GM23338 (cell line): ENCODE measurements around the gene PALS2. TPM values are rescaled to one million over a fixed set of nuclear protein-coding genes. Genes with fewer than 3 reads are reported as not detected.

Experiments
- ATAC-seq: fragments of 200-7000 bp; cut with Tn5 transposase; 3 replicates; pipeline ENCODE4 v1.9.1; 2020
- DNase-seq: peaks from one replicate; pipeline ENCODE4 v3.0.0-alpha.2; 2015; ENCODE audit warnings: low spot score
- H2AFZ ChIP-seq: fragments of 200-600 bp; sonication (generic); 2 replicates; pipeline ENCODE4 v1.8.0; 2016; ENCODE audit warnings: antibody characterized with exemption, mild to moderate bottlenecking, moderate library complexity
- H3F3A ChIP-seq: fragments of 200-600 bp; sonication (generic); replicated peaks from 2 replicates; pipeline ENCODE4 v1.8.0; 2017; ENCODE audit warnings: antibody characterized with exemption, mixed run types, low read depth
- H3K27ac ChIP-seq: fragments of 200-600 bp; sonication (generic); 2 replicates; pipeline ENCODE4 v1.6.1; 2016; ENCODE audit warnings: low read depth
- H3K27me3 ChIP-seq: fragments of 200-600 bp; sonication (generic); 2 replicates; pipeline ENCODE4 v1.8.0; 2016; ENCODE audit warnings: mild to moderate bottlenecking, mixed run types, moderate library complexity; ENCODE audit not compliant: insufficient read depth
- H3K36me3 ChIP-seq: fragments of 200-600 bp; sonication (generic); 2 replicates; pipeline ENCODE4 v1.8.0; 2016; ENCODE audit warnings: mild to moderate bottlenecking; ENCODE audit not compliant: insufficient read depth
- H3K4me1 ChIP-seq: fragments of 200-600 bp; sonication (generic); 2 replicates; pipeline ENCODE4 v1.8.0; 2016; ENCODE audit warnings: mild to moderate bottlenecking, moderate library complexity; ENCODE audit not compliant: insufficient read depth
- H3K4me2 ChIP-seq: fragments of 200-600 bp; sonication (generic); 2 replicates; pipeline ENCODE4 v1.7.1; 2017; ENCODE audit warnings: mixed run types
- H3K4me3 ChIP-seq: fragments of 200-600 bp; sonication (generic); 2 replicates; pipeline ENCODE4 v1.6.1; 2016; ENCODE audit warnings: mixed run types
- H3K79me2 ChIP-seq: fragments of 200-600 bp; sonication (generic); replicated peaks from 2 replicates; pipeline ENCODE4 v1.8.0; 2017; ENCODE audit warnings: mild to moderate bottlenecking; ENCODE audit not compliant: insufficient read depth
- H3K9me2 ChIP-seq: fragments of 200-600 bp; sonication (generic); 2 replicates; pipeline ENCODE4 v1.8.0; 2017; ENCODE audit not compliant: insufficient read depth
- H4K20me1 ChIP-seq: fragments of 200-600 bp; sonication (generic); replicated peaks from 2 replicates; pipeline ENCODE4 v1.8.0; 2017; ENCODE audit warnings: mild to moderate bottlenecking; ENCODE audit not compliant: insufficient read depth
- H3K27ac Mint-ChIP-seq: 2 replicates; pipeline ENCODE4 v1.8.0; 2020; ENCODE audit warnings: inconsistent platforms, mild to moderate bottlenecking, moderate library complexity, mixed read lengths
- H3K27me3 Mint-ChIP-seq: 3 replicates; pipeline ENCODE4 v1.8.0; 2022; ENCODE audit warnings: low read depth, mild to moderate bottlenecking, moderate library complexity, mixed read lengths, inconsistent platforms; ENCODE audit not compliant: insufficient read depth, poor library complexity
- H3K36me3 Mint-ChIP-seq: 3 replicates; pipeline ENCODE4 v1.8.0; 2021; ENCODE audit warnings: low read depth, mild to moderate bottlenecking, inconsistent platforms, moderate library complexity, mixed read lengths
- H3K4me1 Mint-ChIP-seq: 3 replicates; pipeline ENCODE4 v1.8.0; 2020; ENCODE audit warnings: mild to moderate bottlenecking, inconsistent platforms, mixed read lengths
- H3K4me3 Mint-ChIP-seq: 3 replicates; pipeline ENCODE4 v1.8.0; 2021; ENCODE audit warnings: moderate library complexity, mild to moderate bottlenecking, inconsistent platforms, mixed read lengths
- H3K9me3 Mint-ChIP-seq: 3 replicates; pipeline ENCODE4 v1.8.0; 2020; ENCODE audit warnings: moderate library complexity, mild to moderate bottlenecking, inconsistent platforms, mixed read lengths
- EZH2 ChIP-seq: fragments of 200-600 bp; sonication (generic); IDR thresholded peaks from one replicate; pipeline ENCODE4 v1.8.0; 2017; ENCODE audit warnings: antibody characterized with exemption, mild to moderate bottlenecking, low read depth; ENCODE audit not compliant: unreplicated experiment
- EZH2phosphoT487 ChIP-seq: fragments of 200-600 bp; sonication (generic); IDR thresholded peaks from one replicate; pipeline ENCODE4 v1.8.1; 2018; ENCODE audit warnings: antibody characterized with exemption; ENCODE audit not compliant: unreplicated experiment
- JUNB ChIP-seq: IDR thresholded peaks from one replicate; pipeline ENCODE4 v1.6.1; 2016; ENCODE audit warnings: antibody characterized with exemption; ENCODE audit not compliant: unreplicated experiment
- NANOG ChIP-seq: IDR thresholded peaks from 2 replicates; pipeline ENCODE4 v1.6.1; 2016; ENCODE audit warnings: antibody characterized with exemption, borderline replicate concordance
- POLR2AphosphoS5 ChIP-seq: IDR thresholded peaks from 2 replicates; pipeline ENCODE4 v1.6.1; 2016; ENCODE audit warnings: antibody characterized with exemption, low read depth
- REST ChIP-seq: IDR thresholded peaks from one replicate; pipeline ENCODE4 v1.6.1; 2018; ENCODE audit warnings: antibody characterized with exemption; ENCODE audit not compliant: unreplicated experiment
- STAT1 ChIP-seq: IDR thresholded peaks from one replicate; pipeline ENCODE4 v1.6.1; 2016; ENCODE audit warnings: antibody characterized with exemption; ENCODE audit not compliant: unreplicated experiment
- ZNF331 ChIP-seq: fragments of 250-450 bp; sonication (Bioruptor Pico); IDR thresholded peaks from 2 replicates; pipeline ENCODE4 v1.5.0; 2020; ENCODE audit warnings: low read depth, mild to moderate bottlenecking, moderate library complexity
- polyA plus RNA-seq: library from polyadenylated mRNA; unstranded; fragments of >200 nt; fragmentation: Nextera tagmentation; extraction: Ambion mirVana; gene quantifications from 2 replicates; pipeline ENCODE4 v1.2.1, GENCODE V29; 2016
- total RNA-seq: library from RNA; depleted of rRNA; stranded (reverse); fragments of >200 nt; shearing (Covaris generic); gene quantifications from 2 replicates; pipeline ENCODE4 v1.2.3, GENCODE V29; 2014
- TF ChIP-seq, protein P1 (sequence below): IDR thresholded peaks from 2 replicates; pipeline ENCODE4 v1.6.1; 2016; ENCODE audit warnings: antibody characterized with exemption
- TF ChIP-seq, protein P2 (sequence below), 2 experiments: fragments of 200-600 bp in 1 of 2; sonication (generic) in 1 of 2; conservative IDR thresholded peaks; 2 replicates each; pipeline versions ENCODE4 v1.5.1 to v1.6.1; 2016 to 2017; ENCODE audit warnings: antibody characterized with exemption in 2 of 2, low read depth in 2 of 2, mild to moderate bottlenecking in 2 of 2, moderate library complexity in 1 of 2

The PALS2 gene
- total and polyA plus RNA-seq, 2 experiments from 2014 or later = 51.8 to 115 TPM

- Mint-ChIP-seq H3K9me3 (no peaks in the 10 kb centered on the region), H3K4me1 (peaks cover 40% of the 10 kb centered on the region), H3K27ac (no peak overlapping the region), H3K4me3 (no peak overlapping the region), H3K27me3 (peaks cover 2% of the 10 kb centered on the region), H3K36me3 (peaks cover 5% of the 10 kb centered on the region; the same call in 1 of the 3 replicates)
- ATAC-seq (peak; percentile 56), DNase-seq (no peak)
- Histone ChIP-seq H4K20me1 (peaks cover 36% of the 10 kb centered on the region), H3K4me3 (no peak overlapping the region), H3K36me3 (no peaks in the 10 kb centered on the region), H3K9me2 (no peaks in the 10 kb centered on the region), H3K27ac (no peak overlapping the region), H3K27me3 (no peaks in the 10 kb centered on the region), H3K79me2 (peaks cover 98% of the 10 kb centered on the region), H3K4me1 (peaks cover 18% of the 10 kb centered on the region), H3K4me2 (no peak overlapping the region), H2AFZ (no peak overlapping the region), H3F3A (no peaks in the 10 kb centered on the region)
- TF ChIP-seq EZH2 (no peak), STAT1 (no peak), REST (no peak)
- TF ChIP-seq, protein P1, sequence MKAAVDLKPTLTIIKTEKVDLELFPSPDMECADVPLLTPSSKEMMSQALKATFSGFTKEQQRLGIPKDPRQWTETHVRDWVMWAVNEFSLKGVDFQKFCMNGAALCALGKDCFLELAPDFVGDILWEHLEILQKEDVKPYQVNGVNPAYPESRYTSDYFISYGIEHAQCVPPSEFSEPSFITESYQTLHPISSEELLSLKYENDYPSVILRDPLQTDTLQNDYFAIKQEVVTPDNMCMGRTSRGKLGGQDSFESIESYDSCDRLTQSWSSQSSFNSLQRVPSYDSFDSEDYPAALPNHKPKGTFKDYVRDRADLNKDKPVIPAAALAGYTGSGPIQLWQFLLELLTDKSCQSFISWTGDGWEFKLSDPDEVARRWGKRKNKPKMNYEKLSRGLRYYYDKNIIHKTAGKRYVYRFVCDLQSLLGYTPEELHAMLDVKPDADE = no peak
- TF ChIP-seq, protein P2, sequence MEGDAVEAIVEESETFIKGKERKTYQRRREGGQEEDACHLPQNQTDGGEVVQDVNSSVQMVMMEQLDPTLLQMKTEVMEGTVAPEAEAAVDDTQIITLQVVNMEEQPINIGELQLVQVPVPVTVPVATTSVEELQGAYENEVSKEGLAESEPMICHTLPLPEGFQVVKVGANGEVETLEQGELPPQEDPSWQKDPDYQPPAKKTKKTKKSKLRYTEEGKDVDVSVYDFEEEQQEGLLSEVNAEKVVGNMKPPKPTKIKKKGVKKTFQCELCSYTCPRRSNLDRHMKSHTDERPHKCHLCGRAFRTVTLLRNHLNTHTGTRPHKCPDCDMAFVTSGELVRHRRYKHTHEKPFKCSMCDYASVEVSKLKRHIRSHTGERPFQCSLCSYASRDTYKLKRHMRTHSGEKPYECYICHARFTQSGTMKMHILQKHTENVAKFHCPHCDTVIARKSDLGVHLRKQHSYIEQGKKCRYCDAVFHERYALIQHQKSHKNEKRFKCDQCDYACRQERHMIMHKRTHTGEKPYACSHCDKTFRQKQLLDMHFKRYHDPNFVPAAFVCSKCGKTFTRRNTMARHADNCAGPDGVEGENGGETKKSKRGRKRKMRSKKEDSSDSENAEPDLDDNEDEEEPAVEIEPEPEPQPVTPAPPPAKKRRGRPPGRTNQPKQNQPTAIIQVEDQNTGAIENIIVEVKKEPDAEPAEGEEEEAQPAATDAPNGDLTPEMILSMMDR (conservative IDR thresholded peaks at IDR 0.05; ENCODE audit: low read depth in 2 of 2) = peak; percentile 51 to 66
Measured at GRCh38 chr7:24591152-24591551, 17.9 kb downstream of the PALS2 start.

- no peaks in the 10 kb centered on the region for H3K27me3 Mint-ChIP-seq
- DNase-seq (no peak), ATAC-seq (no peak; the same call in 2 of the 3 replicates)
- Histone ChIP-seq H3K9me2 (no peaks in the 10 kb centered on the region), H3K4me2 (no peak overlapping the region), H2AFZ (no peak overlapping the region), H3K27me3 (no peaks in the 10 kb centered on the region), H4K20me1 (peaks cover 41% of the 10 kb centered on the region), H3K27ac (no peak overlapping the region), H3F3A (no peaks in the 10 kb centered on the region), H3K4me3 (no peak overlapping the region), H3K4me1 (peaks cover 15% of the 10 kb centered on the region; the same call in 1 of the 2 replicates), H3K79me2 (peaks cover 98% of the 10 kb centered on the region), H3K36me3 (no peaks in the 10 kb centered on the region)
- no peaks in the 10 kb centered on the region for H3K9me3 Mint-ChIP-seq
- H3K36me3 Mint-ChIP-seq = peaks cover 5% of the 10 kb centered on the region; the same call in 2 of the 3 replicates
- peaks cover 9% of the 10 kb centered on the region; the same call in 2 of the 3 replicates for H3K4me1 Mint-ChIP-seq
- no peak overlapping the region for H3K4me3 Mint-ChIP-seq
- no peak overlapping the region for H3K27ac Mint-ChIP-seq
- no peak for TF ChIP-seq ZNF331
- TF ChIP-seq POLR2AphosphoS5 = no peak
- TF ChIP-seq STAT1 = no peak
- TF ChIP-seq EZH2phosphoT487 = no peak
- TF ChIP-seq REST = no peak
- TF ChIP-seq JUNB = no peak
- TF ChIP-seq NANOG = no peak
Measured at GRCh38 chr7:24595671-24596418, 22.6 kb downstream of the PALS2 start.
